ENCODE data around the gene CHRD. TPM values are rescaled to one million over a fixed set of nuclear protein-coding genes. Genes with fewer than 3 reads are reported as not detected.

Gene CHRD
- total and polyA plus RNA-seq, 4 donors, result 0.38 to 46.5 (median 12.0) TPM

DNA sequence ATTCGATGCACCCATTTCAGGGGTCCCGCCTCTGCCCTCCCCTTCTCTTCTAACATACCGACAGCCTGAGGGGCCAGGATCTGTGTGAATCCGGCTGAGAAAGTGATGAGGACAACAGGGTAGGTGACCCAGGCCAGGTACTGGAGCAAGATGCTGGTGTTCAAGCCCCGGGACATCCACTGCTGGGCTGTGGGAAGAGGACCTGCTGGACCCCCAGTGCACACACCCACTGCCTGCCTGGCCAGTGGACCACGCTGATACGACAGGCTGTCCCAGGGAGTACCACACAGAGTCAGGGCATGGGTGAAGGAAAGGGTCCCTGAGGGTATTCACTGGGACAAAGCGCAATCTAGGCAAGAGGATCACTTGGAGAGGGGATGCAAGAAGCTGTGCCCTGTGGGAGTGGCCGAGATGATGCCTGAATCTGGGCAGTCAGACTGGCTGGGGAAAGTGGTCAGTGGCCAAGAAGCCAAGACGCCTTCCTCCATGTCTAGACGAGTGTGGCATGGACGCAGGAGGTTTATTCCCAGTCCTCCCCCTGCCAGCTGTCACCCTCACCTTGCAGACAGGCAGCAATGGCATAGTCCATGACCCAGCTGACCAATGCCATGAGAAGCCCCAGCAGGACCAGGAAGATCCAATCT, 21.6 kb upstream of the CHRD start:
- Histone ChIP-seq H3K4me3 (ENCODE audit: low read length in 2 of 2) (no peak overlapping the region), H3K27me3 (ENCODE audit: control insufficient read depth in 1 of 2, insufficient read depth in 2 of 2, low read length in 1 of 2) (no peaks in the 10 kb centered on the region), H3K36me3 (ENCODE audit: control insufficient read depth in 1 of 2, insufficient read depth in 2 of 2, low read length in 1 of 2) (no peaks in the 10 kb centered on the region), H3K9me3 (ENCODE audit: control insufficient read depth, low read length) (no peaks in the 10 kb centered on the region), H3K27ac (ENCODE audit: low read depth in 1 of 2, low read length in 2 of 2) (no peak overlapping the region), H3K4me1 (ENCODE audit: control insufficient read depth in 1 of 2, insufficient read depth in 2 of 2, low read length in 2 of 2) (no peaks in the 10 kb centered on the region)
- intact Hi-C loops (cut with DNase I), result no loop called here
- ATAC-seq (ENCODE audit: low FRiP score) (no peak), DNase-seq (peak in 1 of 2 donors; percentile 54)
- WGBS, 2 donors, result 93 to 96% methylated on average over 12 of the region's 12 CpGs

DNA sequence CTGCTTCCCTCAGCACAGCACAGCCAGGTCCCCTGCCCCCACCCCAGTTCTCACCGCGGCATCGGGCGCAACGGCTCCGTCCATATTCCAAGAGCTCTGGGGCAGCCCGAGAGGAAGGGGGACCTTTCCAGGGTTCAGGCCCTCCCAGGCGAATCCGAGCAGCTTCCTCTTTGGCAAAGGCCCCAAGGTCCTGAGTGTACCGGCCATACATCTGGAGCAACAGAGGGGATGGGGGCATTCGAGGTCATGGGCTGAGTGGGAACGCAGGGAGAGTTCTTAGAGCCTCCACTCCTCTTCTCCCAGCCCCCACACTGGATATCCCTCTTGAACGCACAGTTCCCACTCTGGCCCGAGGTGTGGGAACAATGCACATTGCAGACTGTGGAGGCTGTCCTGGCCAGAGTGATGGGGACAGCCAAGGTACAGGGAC, 20.9 kb upstream of the CHRD start:
- ATAC-seq (ENCODE audit: low FRiP score), result no peak
- 83 to 85% methylated on average over 14 of the region's 14 CpGs for WGBS, 2 donors
- H3K4me3 ChIP-seq (ENCODE audit: low read length in 2 of 2), result no peak overlapping the region
- DNase-seq, result no peak
- no peaks in the 10 kb centered on the region for H3K27me3 ChIP-seq (ENCODE audit: control insufficient read depth in 1 of 2, insufficient read depth in 2 of 2, low read length in 1 of 2)
- intact Hi-C loops (cut with DNase I), result no loop called here
- H3K4me1 ChIP-seq (ENCODE audit: control insufficient read depth in 1 of 2, insufficient read depth in 2 of 2, low read length in 2 of 2), result no peaks in the 10 kb centered on the region
- H3K36me3 ChIP-seq (ENCODE audit: control insufficient read depth in 1 of 2, insufficient read depth in 2 of 2, low read length in 1 of 2), result no peaks in the 10 kb centered on the region
- no peak overlapping the region for H3K27ac ChIP-seq (ENCODE audit: low read depth in 1 of 2, low read length in 2 of 2)
- no peaks in the 10 kb centered on the region for H3K9me3 ChIP-seq (ENCODE audit: control insufficient read depth, low read length)

DNA sequence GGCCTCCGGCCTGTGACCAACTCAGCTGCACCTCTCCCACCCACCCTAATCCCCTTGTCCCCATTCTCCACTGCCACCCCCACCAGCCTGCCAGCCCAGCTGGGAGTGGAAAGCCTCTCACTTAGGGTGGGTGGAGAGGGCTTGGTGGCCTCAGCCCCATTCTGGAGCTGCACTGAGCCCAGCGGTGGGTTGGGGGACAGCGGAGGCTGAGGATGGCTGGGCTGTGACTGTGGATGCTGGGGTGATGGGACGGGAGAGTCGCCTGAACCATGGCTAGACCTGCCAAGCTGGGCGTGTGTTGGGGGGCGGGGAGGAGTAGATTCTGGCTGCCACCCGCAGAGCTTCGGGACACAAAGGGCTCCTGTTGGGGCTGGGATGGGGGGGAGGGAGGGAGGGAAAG, 20.2 kb upstream of the CHRD start:
- Histone ChIP-seq H3K4me1 (ENCODE audit: control insufficient read depth in 1 of 2, insufficient read depth in 2 of 2, low read length in 2 of 2) (no peaks in the 10 kb centered on the region), H3K36me3 (ENCODE audit: control insufficient read depth in 1 of 2, insufficient read depth in 2 of 2, low read length in 1 of 2) (no peaks in the 10 kb centered on the region), H3K9me3 (ENCODE audit: control insufficient read depth, low read length) (no peaks in the 10 kb centered on the region), H3K4me3 (ENCODE audit: low read length in 2 of 2) (no peak overlapping the region), H3K27me3 (ENCODE audit: control insufficient read depth in 1 of 2, insufficient read depth in 2 of 2, low read length in 1 of 2) (no peaks in the 10 kb centered on the region), H3K27ac (ENCODE audit: low read depth in 1 of 2, low read length in 2 of 2) (no peak overlapping the region)
- DNase-seq (no peak), ATAC-seq (ENCODE audit: low FRiP score) (no peak)
- intact Hi-C loops (cut with DNase I), result loop anchor here in 1 of 2 donors (2.0 kb wide), 1 partner anchor 21 kb away; no protein-coding TSS in a partner anchor
- 73 to 81% methylated on average over 9 of the region's 9 CpGs for WGBS, 2 donors

DNA sequence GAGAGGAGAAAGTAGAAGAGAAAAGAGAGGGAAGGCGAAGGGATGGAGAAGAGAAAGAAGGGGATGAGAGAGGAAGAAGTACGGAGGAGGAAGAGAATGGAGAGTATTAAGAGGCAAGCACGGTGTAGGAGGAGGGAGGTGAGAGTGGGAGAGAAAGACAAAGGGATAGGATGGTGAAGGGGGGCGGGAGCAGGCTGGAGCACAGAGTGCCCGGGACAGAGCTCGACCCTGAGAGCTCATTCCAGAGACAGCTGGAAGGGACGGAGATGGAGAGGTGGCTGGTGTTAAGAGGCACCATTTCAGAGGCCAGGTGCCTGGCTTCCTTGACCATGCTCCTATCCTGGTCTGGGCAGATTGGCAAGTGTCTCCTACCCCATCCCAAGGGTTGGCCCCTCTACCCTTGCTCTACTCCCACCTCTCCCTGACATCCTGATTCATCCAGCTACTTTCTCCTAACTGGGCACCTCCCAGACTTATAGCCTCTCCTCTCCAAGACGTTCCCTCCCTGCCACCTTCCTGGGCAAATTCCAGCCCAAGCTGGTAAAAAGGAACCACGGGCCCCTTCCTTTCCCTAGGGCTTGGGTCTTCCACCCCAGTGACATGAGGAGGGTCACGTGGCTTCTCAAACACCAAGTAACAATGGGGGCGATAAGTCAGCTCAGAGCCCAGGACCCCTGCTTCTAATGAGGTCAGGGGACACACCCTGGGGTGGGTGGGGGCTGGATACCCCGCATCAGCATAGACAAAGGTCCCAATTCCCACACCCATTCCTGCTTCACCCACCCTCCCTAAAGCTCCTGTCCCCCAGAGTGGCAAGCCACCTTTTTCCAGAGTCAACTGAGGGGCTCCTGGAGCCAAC, 19.6 kb upstream of the CHRD start:
- Histone ChIP-seq H3K36me3 (ENCODE audit: control insufficient read depth in 1 of 2, insufficient read depth in 2 of 2, low read length in 1 of 2) (no peaks in the 10 kb centered on the region), H3K4me1 (ENCODE audit: control insufficient read depth in 1 of 2, insufficient read depth in 2 of 2, low read length in 2 of 2) (no peaks in the 10 kb centered on the region), H3K27me3 (ENCODE audit: control insufficient read depth in 1 of 2, insufficient read depth in 2 of 2, low read length in 1 of 2) (no peaks in the 10 kb centered on the region), H3K27ac (ENCODE audit: low read depth in 1 of 2, low read length in 2 of 2) (no peak overlapping the region), H3K4me3 (ENCODE audit: low read length in 2 of 2) (no peak overlapping the region), H3K9me3 (ENCODE audit: control insufficient read depth, low read length) (no peaks in the 10 kb centered on the region)
- no peak for DNase-seq
- 82 to 84% methylated on average over 12 of the region's 12 CpGs for WGBS, 2 donors
- no peak for ATAC-seq (ENCODE audit: low FRiP score)
- intact Hi-C loops (cut with DNase I), result loop anchor here in 1 of 2 donors (2.0 kb wide), 1 partner anchor 21 kb away; no protein-coding TSS in a partner anchor

DNA sequence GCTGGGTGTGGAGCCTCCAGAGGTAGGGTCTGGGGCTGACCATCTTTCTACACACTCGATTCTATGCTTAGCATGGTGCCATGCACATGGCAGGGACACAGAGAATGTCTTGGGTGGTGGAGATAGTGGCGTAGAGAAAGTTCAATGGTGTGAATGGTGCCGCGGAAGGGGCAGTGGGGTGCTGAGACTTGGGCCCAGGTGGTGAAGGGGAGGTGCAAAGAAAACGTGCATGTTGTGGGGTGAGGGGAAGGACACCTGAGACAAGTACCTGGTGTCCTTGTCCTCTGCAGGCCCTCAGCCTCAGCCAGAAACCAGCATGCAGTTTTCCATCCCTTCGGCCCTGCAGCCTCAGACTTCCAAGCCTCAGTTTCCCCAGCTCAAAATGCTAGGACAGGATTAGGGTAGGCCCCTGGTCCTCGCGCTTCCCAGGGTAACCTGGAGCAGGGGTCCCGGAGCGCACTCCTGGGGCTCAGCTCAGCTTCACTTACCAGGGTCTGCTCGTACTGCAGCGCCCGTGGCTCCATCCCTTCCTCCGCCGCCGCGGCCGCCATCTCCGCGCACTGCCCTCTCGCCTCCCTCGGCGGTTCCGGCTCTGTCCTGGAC, 18.8 kb upstream of the CHRD start:
- Histone ChIP-seq H3K4me1 (ENCODE audit: control insufficient read depth in 1 of 2, insufficient read depth in 2 of 2, low read length in 2 of 2) (no peaks in the 10 kb centered on the region), H3K27me3 (ENCODE audit: control insufficient read depth in 1 of 2, insufficient read depth in 2 of 2, low read length in 1 of 2) (no peaks in the 10 kb centered on the region), H3K9me3 (ENCODE audit: control insufficient read depth, low read length) (no peaks in the 10 kb centered on the region), H3K27ac (ENCODE audit: low read depth in 1 of 2, low read length in 2 of 2) (peak overlapping the region; percentile 25 to 53), H3K36me3 (ENCODE audit: control insufficient read depth in 1 of 2, insufficient read depth in 2 of 2, low read length in 1 of 2) (no peaks in the 10 kb centered on the region), H3K4me3 (ENCODE audit: low read length in 2 of 2) (peak overlapping the region; percentile 78 to 85)
- intact Hi-C loops (cut with DNase I), result loop anchor here in 1 of 2 donors (2.0 kb wide), 1 partner anchor 22 kb away; no protein-coding TSS in a partner anchor
- ATAC-seq (ENCODE audit: low FRiP score), result no peak
- WGBS, 2 donors, result 7 to 9% methylated on average over 24 of the region's 24 CpGs
- DNase-seq, result no peak

DNA sequence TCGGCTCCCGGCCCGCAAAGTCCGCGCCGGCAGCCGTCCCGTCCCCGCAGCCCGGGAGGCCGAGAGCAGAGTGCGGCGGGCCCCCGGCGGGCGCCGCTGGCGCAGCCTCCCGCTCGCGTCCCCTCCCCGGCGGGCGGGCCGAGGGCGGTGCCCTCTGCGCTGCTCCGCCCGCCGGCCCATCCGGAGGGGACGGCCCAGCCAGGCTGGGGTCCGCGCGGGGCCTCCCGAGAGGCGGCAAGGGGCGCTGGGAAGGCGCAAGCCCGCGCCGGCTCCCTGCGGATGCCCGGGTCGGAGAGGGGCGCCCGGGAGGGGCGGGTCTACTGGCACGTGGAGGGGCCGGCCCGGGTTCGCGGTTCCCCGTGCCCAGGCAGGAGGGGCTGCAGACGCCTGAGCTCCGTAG, 18.3 kb upstream of the CHRD start, which contains the start of the genes CLCN2 and POLR2H:
Gene CLCN2, minus strand, starts transcription at position 74 of the 400 bp plus-strand sequence. CDS start 126 bp downstream, outside the sequence.
Gene POLR2H, plus strand, starts transcription at position 179 of the 400 bp plus-strand sequence. CDS start 1,783 bp downstream, outside the sequence.
- peak; percentile 68 to 88 for DNase-seq
- H3K4me1 ChIP-seq (ENCODE audit: control insufficient read depth in 1 of 2, insufficient read depth in 2 of 2, low read length in 2 of 2), result no peaks in the 10 kb centered on the region
- peak within 1 kb of the TSS; percentile 91 to 96 for H3K27ac ChIP-seq (ENCODE audit: low read depth in 1 of 2, low read length in 2 of 2)
- 0 to 2% methylated on average over 32 to 56 of the region's 56 CpGs for WGBS, 2 donors
- H3K27me3 ChIP-seq (ENCODE audit: control insufficient read depth in 1 of 2, insufficient read depth in 2 of 2, low read length in 1 of 2), result no peaks in the 10 kb centered on the region
- peak within 1 kb of the TSS; percentile 78 to 85 for H3K4me3 ChIP-seq (ENCODE audit: low read length in 2 of 2)
- intact Hi-C loops (cut with DNase I), result loop anchor here in 1 of 2 donors (2.0 kb wide), 1 partner anchor 23 kb away; no protein-coding TSS in a partner anchor
- ATAC-seq (ENCODE audit: low FRiP score), result peak; percentile 72
- H3K36me3 ChIP-seq (ENCODE audit: control insufficient read depth in 1 of 2, insufficient read depth in 2 of 2, low read length in 1 of 2), result no peaks in the 10 kb centered on the region
- no peaks in the 10 kb centered on the region for H3K9me3 ChIP-seq (ENCODE audit: control insufficient read depth, low read length)

DNA sequence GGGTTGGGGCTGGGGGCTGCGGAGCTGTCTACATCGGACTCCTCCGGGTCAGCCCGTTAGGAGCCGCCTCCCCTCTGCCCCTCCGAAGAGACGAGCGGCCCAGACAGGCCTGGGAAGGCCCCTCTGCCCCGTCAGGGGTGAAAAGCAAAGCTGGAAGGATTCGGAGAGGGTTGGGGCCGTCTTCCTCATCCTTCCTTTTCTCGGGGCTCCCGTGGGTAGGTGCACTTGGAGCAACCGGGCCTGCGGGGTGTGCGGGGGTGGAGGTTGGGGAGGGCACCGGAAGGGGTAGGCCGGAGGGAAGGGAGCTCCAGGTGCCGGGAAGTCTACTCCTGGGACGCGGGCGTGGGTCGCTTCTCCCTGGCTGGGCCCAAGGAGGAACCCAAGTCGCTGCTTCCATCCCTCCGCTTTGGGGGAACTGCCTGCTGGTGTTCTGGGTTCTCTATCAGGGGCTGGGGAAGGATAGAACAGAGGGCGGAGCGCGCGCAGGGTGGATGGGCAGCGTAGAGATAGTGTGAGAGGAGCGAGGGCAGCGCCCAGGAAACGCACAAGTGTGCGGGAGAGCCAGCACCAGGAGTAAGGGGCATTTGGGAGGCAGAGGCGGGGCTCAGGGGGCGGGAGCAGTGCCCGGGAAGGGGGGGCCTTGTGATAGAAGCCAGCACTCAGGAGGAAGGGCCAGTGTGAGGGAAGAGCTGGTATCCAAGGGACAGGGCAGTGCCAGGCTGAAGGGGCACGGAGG, 17.8 kb upstream of the CHRD start:
- Histone ChIP-seq H3K4me3 (ENCODE audit: low read length in 2 of 2) (peak overlapping the region; percentile 78 to 85), H3K27ac (ENCODE audit: low read depth in 1 of 2, low read length in 2 of 2) (peak overlapping the region; percentile 25 to 91), H3K27me3 (ENCODE audit: control insufficient read depth in 1 of 2, insufficient read depth in 2 of 2, low read length in 1 of 2) (no peaks in the 10 kb centered on the region), H3K4me1 (ENCODE audit: control insufficient read depth in 1 of 2, insufficient read depth in 2 of 2, low read length in 2 of 2) (no peaks in the 10 kb centered on the region), H3K36me3 (ENCODE audit: control insufficient read depth in 1 of 2, insufficient read depth in 2 of 2, low read length in 1 of 2) (no peaks in the 10 kb centered on the region), H3K9me3 (ENCODE audit: control insufficient read depth, low read length) (no peaks in the 10 kb centered on the region)
- intact Hi-C loops (cut with DNase I), result loop anchor here (2.0 kb wide), 2 partner anchors 23 to 47 kb away; partner anchors contain the start of gene EIF4G1 (in 1 of the 2)
- ATAC-seq (ENCODE audit: low FRiP score) (peak; percentile 59), DNase-seq (peak; percentile 75 to 89)
- WGBS, 2 donors, result 0% methylated on average over 38 of the region's 38 CpGs

Measured in aorta (tissue), 5 donors.